GM12875 (cell line): ENCODE measurements around the gene PXDN.
"Not testable (repeated sequence)": the region's sequence is repeated elsewhere in the genome, so short reads cannot be mapped to it uniquely, and the experiment has no call there.

ENCODE experiments used
- H3K4me3 ChIP-seq: one replicate; pipeline ENCODE4 v1.5.1; 2011; ENCODE audit warnings: low read depth, low read length, control low read depth
- CTCF ChIP-seq: IDR thresholded peaks from 2 replicates; pipeline ENCODE4 v1.5.1; 2011; ENCODE audit warnings: low read depth, mild to moderate bottlenecking, control low read depth, inconsistent platforms, low read length, moderate library complexity, borderline replicate concordance; ENCODE audit not compliant: insufficient read depth

Gene PXDN

GRCh38 chr2:1622521-1623200 is 121.7 kb downstream of the PXDN start:
- no peak overlapping the region for H3K4me3 ChIP-seq
- TF ChIP-seq CTCF, result no peak

- H3K4me3 ChIP-seq, result not testable (repeated sequence)
These were observed 122.3 kb downstream of the PXDN start for GRCh38 chr2:1621976-1622375.

GRCh38 chr2:1621501-1621900 is 122.8 kb downstream of the PXDN start:
- TF ChIP-seq CTCF, result no peak
- H3K4me3 ChIP-seq, result no peak overlapping the region

- no peak for TF ChIP-seq CTCF
These were observed 123.3 kb downstream of the PXDN start for GRCh38 chr2:1621041-1621440.

GRCh38 chr2:1620081-1620480 is 124.2 kb downstream of the PXDN start:
- H3K4me3 ChIP-seq, result no peak overlapping the region
- no peak for TF ChIP-seq CTCF

More at GRCh38 chr2:1621041-1621440, 123.3 kb downstream of the PXDN start:
- H3K4me3 ChIP-seq, result no peak overlapping the region

GRCh38 chr2:1619556-1619955 is 124.8 kb downstream of the PXDN start:
- no peak for TF ChIP-seq CTCF
- no peak overlapping the region for H3K4me3 ChIP-seq

- TF ChIP-seq CTCF, result no peak
- H3K4me3 ChIP-seq, result no peak overlapping the region
These were observed 125.3 kb downstream of the PXDN start for GRCh38 chr2:1618974-1619373.
